ENCODE results near the gene PDIA2.
"Not testable (repeated sequence)": the region's sequence is repeated elsewhere in the genome, so short reads cannot be mapped to it uniquely, and the experiment has no call there.

The PDIA2 gene, protein sequence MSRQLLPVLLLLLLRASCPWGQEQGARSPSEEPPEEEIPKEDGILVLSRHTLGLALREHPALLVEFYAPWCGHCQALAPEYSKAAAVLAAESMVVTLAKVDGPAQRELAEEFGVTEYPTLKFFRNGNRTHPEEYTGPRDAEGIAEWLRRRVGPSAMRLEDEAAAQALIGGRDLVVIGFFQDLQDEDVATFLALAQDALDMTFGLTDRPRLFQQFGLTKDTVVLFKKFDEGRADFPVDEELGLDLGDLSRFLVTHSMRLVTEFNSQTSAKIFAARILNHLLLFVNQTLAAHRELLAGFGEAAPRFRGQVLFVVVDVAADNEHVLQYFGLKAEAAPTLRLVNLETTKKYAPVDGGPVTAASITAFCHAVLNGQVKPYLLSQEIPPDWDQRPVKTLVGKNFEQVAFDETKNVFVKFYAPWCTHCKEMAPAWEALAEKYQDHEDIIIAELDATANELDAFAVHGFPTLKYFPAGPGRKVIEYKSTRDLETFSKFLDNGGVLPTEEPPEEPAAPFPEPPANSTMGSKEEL

GRCh38 chr16:283033-283805, at the start of gene PDIA2:
Gene PDIA2 (plus strand): TSS chr16:283164. CDS start chr16:283170, 6 bp downstream.
- DNase-seq: no peak

DNA sequence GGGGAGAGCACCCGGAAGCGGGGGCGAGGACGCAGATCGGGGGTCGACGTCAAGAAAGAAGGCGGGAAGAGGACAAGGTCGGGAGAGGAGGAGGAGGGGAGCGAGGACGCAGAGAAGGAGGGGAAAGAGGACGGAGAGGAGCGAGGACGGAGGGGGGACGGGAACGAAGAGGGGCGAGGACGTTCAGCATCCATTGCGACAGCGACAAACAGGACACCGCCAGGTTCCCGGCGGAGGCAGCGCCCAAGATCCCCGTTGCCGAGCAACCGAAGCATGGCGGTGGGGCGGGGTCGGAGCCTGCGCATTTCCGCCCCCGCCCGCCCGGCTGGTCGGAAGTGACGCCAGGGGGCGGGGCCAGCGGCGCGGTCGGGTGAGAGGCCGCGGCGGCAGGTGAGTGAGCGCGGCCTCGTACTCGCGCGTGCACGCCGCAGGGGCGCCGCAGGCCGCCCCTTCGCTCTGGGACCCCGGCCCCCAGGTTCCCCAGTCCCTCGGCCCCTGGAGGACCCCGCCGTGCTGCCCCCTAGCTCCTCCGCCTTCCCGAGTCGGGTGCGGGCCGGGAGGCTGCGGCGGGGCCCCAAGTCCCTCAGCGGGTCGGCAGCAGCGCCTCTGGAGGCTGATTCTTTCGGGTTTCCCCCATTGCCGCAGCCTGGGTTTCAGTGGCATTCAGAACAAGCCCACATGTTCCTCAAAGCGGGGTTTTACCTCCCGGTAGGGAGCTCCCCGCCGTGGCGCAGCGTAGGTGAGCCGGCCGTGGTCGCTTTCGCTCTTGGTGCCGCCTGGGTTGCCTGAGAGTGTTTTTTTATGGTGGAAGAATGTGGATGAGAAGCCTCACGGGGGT, 48.3 kb upstream of the PDIA2 start, which contains the start of gene FAM234A:
TSS of gene FAM234A (plus strand) at position 354 of the 838 bp plus-strand sequence. CDS start 19,593 bp downstream, outside the sequence.
- DNase-seq: peak; percentile 94

- no peak for DNase-seq
Measured at GRCh38 chr16:239948-240277, 43.1 kb upstream of the PDIA2 start.

GRCh38 chr16:240559-240958, 42.4 kb upstream of the PDIA2 start:
- DNase-seq: no peak

- DNase-seq: no peak
Measured at GRCh38 chr16:242281-242680, 40.7 kb upstream of the PDIA2 start.

DNA sequence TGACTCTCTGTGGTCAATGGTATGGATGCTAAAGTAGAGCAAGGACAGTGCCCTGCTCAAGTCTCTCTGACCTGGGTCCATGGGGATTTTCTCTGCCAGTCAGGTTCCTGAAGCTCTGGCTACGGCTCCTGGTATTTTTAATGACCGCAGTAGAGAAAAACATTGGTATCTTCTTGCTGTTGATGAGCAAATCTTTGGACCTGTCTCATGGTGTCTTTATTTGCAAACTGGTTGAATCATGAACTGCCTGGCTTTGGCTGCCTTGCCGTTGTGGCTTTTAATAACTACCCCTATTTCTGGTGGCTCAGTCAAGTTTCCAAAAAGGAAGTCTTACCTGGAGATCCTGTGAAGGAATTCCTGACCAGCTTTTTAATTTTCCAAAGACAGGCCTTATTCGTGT, 39.6 kb upstream of the PDIA2 start:
- no peak for DNase-seq

GRCh38 chr16:245105-245504, 37.9 kb upstream of the PDIA2 start:
- no peak for DNase-seq

DNA sequence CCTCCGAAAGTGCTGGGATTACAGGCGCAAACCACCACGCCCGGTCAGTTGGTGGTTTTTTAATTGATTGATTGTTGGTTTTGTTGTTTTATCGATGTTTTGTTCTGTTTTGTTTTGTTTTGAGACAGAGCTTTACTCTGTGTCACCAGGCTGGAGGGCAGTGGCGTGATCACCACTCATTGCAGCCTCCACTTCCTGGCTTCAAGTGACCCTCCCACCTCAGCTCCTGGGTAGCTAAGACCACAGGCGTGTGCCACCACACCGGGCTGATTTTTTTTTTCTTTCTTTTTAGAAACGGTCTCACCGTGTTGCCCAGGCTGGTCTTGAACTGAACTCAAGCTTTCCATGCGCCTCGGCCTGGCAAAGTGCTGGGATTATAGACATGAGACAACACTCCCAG, 35.9 kb upstream of the PDIA2 start:
- no peak for DNase-seq

GRCh38 chr16:249431-249830, 33.5 kb upstream of the PDIA2 start:
- no peak for DNase-seq

DNA sequence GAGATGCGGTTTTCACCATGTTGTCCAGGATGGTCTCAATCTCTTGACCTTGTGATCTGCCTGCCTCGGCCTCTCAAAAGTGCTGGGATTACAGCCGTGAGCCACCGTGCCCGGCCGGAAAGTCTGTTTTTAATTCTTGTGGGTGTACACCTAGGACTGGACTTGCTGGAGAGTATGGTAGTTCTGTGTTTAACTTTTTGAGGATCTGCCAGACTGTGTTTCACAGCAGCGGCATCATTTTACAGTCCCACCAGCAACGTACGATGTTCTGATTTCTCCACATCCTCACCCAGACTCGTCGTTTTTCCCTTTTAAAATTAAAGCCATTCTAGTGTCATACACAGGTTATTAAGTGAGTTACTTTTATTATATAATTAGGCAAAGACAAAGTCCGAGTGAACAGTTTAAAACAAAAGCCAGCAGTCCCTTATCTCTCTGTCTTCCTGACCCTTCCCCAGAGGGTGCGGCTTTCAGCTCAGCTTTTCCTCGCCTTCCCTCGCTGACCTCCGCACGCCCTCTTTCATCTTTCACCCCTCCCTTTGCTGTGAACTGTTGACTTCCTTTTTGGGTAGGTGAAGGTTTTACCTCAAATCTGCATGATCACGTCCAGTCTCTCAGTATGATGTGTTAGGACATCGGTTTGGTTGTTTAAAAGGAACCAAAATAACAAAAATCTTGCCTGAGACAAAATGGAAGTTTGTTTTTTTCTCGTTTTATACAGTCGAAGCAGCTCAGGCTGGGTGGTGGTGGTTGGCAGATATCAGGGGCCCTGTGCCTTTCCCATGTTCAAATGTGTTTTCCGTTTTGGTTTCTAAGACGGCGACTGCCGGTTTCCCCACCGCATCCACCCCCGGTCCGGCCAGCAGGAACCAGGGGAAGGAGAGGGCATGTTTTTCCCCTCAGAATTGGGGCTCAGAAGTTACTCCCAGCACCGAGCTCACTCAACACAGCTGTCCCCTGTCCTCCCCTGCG, 30.3 kb upstream of the PDIA2 start:
- DNase-seq: peak; percentile 32

DNA sequence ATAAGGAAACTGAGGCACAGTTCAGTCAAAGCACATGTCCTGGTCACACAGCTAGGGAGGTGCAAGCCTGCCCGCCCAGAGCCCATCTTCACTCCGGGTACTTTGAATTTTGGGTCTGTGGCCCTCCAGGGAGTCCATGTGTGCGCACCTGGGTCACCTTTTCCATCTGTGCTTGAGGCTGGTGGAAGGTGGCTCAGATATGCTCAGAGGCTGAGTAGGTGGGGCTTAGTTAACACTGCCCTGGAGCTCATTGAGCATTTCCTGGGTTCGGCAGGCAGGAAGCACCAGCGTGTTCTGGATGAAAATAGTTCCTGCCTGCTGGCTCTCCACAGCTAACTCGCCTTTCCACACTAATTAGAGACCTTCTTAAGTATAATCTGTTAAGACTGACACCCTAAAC, 29.1 kb upstream of the PDIA2 start:
- no peak for DNase-seq

GRCh38 chr16:254461-254860, 28.5 kb upstream of the PDIA2 start:
- DNase-seq: no peak

GRCh38 chr16:255183-255582, 27.8 kb upstream of the PDIA2 start:
- DNase-seq: no peak

DNA sequence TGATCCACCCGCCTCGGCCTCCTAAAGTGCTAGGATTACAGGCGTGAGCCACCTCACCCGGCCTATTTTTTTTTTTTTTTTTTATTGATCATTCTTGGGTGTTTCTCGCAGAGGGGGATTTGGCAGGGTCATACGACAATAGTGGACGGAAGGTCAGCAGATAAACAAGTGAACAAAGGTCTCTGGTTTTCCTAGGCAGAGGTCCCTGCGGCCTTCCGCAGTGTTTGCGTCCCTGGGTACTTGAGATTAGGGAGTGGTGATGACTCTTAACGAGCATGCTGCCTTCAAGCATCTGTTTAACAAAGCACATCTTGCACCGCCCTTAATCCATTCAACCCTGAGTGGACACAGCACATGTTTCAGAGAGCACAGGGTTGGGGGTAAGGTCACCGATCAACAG, 24.9 kb upstream of the PDIA2 start:
- not testable (repeated sequence) for DNase-seq

DNA sequence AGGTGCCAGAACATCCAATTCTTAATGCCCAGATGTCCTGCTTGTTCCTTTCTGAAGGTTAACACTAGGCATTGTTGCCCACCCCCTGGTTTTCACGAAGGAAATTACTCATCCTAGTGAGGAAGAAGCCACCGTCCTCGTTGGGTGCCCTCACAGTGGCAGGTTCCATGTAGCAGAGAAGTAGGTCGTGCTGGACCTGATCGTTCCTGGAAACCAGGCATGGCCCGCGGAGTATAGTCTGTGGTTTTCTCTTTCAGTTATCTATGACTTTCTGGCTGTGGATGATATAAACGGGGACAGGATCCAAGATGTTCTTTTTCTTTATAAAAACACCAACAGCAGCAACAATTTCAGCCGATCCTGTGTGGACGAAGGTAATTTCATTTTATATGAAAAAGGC, 23.7 kb upstream of the PDIA2 start:
- no peak for DNase-seq

DNA sequence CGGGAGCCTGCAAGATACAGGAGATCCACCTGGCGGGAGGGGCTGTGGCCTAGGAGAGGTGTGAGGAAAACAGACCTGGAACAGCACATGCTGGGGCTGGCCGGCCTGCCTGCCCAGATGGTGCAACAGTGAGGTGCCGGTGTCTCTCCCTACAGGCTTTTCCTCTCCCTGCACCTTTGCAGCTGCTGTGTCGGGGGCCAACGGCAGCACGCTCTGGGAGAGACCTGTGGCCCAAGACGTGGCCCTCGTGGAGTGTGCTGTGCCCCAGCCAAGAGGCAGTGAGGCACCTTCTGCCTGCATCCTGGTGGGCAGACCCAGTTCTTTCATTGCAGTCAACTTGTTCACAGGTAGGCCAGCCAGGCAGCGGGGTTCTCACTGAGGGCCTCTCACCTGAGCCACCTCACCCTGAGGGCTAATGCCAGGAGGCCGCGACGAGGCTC, 23.1 kb upstream of the PDIA2 start:
- DNase-seq: no peak

GRCh38 chr16:260326-260725, 22.6 kb upstream of the PDIA2 start:
- DNase-seq: no peak

DNA sequence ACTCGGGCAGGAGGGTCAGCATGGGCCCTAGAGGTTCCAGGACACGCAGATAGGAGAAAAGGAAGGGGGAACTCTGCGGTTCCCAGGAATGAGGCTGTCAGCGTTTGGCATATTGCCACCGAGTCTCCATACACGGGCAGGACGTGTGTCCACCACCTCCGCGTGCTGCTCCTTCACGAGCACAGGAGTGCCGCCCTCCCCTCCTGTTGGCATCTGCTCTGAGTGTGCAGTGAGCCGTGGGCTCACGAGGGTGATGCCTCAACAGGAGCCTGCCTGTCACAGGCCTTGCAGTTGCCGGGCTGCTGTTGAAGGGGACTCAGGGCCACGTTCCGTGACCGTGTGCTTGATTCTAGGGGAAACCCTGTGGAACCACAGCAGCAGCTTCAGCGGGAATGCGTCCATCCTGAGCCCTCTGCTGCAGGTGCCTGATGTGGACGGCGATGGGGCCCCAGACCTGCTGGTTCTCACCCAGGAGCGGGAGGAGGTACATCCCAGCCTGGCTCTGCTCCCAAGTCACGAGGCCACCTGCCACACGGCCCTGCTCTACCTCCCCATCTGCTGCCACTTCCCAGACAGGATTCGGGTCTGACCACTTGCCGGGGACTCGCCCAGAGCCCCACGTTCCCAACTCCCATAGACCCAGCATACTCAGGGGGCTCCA, 21.8 kb upstream of the PDIA2 start:
- no peak for DNase-seq

GRCh38 chr16:262121-262745, 20.7 kb upstream of the PDIA2 start:
- DNase-seq: no peak

DNA sequence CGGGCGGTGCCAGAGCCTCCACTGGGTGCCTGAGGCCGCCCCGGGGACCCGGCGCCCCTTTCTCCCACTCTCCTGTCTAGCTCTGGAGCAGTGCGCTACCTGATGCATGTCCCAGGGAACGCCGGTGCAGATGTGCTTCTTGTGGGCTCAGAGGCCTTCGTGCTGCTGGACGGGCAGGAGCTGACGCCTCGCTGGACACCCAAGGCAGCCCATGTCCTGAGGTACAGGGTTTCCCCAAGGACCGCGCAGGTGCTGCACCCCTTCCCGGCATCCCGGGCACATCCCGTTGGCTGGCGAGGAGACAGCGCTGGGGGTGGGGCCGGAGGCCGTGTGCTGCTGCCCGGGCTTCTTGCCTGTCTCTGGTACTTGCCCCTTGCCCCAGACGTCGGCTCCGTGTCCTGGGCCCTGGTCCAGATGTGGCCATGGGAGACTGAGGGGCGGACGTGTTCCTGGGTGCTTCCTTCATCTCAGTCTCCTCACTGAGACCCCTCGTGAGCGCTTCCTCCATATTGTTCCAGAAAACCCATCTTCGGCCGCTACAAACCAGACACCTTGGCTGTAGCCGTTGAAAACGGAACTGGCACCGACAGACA, 19.7 kb upstream of the PDIA2 start:
- no peak for DNase-seq
